ENCODE data around the gene KDSR.

KDSR gene

GRCh38 chr18:63320123-63320974, 46.7 kb downstream of the KDSR start:
- peak; percentile 85 for DNase-seq (ENCODE audit: low spot score)

GRCh38 chr18:63319383-63320122, 47.5 kb downstream of the KDSR start, which contains the start of gene BCL2:
TSS of gene BCL2 (minus strand) at chr18:63319769.
- peak; percentile 47 for DNase-seq (ENCODE audit: low spot score)

GRCh38 chr18:63318889-63319382, 48.1 kb downstream of the KDSR start:
- no peak for DNase-seq (ENCODE audit: low spot score)

- peak; percentile 86 for DNase-seq (ENCODE audit: low spot score)
Observed at GRCh38 chr18:63317982-63318888, 48.8 kb downstream of the KDSR start.

GRCh38 chr18:63317556-63317946, 49.5 kb downstream of the KDSR start:
- no peak for DNase-seq (ENCODE audit: low spot score)

GRCh38 chr18:63316612-63317555, 50.1 kb downstream of the KDSR start:
- no peak for DNase-seq (ENCODE audit: low spot score)

GRCh38 chr18:63315876-63316275, 51.1 kb downstream of the KDSR start:
- DNase-seq (ENCODE audit: low spot score), result no peak

GRCh38 chr18:63315131-63315662, 51.8 kb downstream of the KDSR start:
- DNase-seq (ENCODE audit: low spot score), result no peak

GRCh38 chr18:63314062-63314790, 52.8 kb downstream of the KDSR start:
- no peak for DNase-seq (ENCODE audit: low spot score)

GRCh38 chr18:63313396-63313917, 53.5 kb downstream of the KDSR start:
- DNase-seq (ENCODE audit: low spot score), result no peak

- no peak for DNase-seq (ENCODE audit: low spot score)
Observed at GRCh38 chr18:63312737-63313395, 54.1 kb downstream of the KDSR start.

- no peak for DNase-seq (ENCODE audit: low spot score)
Observed at GRCh38 chr18:63312019-63312409, 55.0 kb downstream of the KDSR start.

GRCh38 chr18:63311118-63312018, 55.6 kb downstream of the KDSR start:
- DNase-seq (ENCODE audit: low spot score), result no peak

GRCh38 chr18:63309422-63309821, 57.6 kb downstream of the KDSR start:
- DNase-seq (ENCODE audit: low spot score), result no peak

- DNase-seq (ENCODE audit: low spot score), result no peak
Observed at GRCh38 chr18:63307551-63308200, 59.3 kb downstream of the KDSR start.

- no peak for DNase-seq (ENCODE audit: low spot score)
Observed at GRCh38 chr18:63306819-63307550, 60.0 kb downstream of the KDSR start.

- no peak for DNase-seq (ENCODE audit: low spot score)
Observed at GRCh38 chr18:63306249-63306648, 60.8 kb downstream of the KDSR start.
